Measurements from ENCODE around the gene CCR3.

DNA sequence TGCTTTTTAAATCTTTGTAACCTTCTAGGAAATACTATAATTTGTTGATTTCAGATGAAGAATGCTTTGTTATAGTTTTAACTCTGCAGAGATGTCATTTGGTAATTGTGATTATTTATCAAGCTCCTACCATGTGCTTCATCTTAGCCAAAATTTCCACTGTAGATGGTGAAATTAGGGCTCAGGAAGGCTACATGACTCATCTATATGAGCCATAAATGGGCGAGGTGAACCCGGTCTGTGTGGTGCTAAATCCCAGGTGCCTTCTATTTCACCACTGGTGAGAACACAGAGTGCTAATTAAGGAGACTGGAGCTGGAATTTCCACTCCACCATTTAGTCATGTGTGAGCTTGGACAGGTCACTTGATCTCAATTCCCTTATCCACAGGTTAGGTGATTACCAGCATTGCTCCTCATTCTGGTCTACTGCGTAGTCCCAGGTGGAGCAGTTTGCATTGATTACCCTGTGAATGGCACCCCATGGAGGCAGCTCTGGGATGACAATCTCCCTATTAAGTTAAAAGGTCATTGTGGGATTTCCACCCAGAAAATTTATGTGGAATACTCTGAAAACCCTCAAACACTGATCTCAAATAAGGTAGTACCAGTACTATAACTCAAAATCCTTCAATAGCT lies 2.8 kb upstream of the CCR3 start:
- TF ChIP-seq, protein P1, sequence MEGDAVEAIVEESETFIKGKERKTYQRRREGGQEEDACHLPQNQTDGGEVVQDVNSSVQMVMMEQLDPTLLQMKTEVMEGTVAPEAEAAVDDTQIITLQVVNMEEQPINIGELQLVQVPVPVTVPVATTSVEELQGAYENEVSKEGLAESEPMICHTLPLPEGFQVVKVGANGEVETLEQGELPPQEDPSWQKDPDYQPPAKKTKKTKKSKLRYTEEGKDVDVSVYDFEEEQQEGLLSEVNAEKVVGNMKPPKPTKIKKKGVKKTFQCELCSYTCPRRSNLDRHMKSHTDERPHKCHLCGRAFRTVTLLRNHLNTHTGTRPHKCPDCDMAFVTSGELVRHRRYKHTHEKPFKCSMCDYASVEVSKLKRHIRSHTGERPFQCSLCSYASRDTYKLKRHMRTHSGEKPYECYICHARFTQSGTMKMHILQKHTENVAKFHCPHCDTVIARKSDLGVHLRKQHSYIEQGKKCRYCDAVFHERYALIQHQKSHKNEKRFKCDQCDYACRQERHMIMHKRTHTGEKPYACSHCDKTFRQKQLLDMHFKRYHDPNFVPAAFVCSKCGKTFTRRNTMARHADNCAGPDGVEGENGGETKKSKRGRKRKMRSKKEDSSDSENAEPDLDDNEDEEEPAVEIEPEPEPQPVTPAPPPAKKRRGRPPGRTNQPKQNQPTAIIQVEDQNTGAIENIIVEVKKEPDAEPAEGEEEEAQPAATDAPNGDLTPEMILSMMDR (conservative IDR thresholded peaks at IDR 0.05; ENCODE audit: low read depth in 2 of 2), result no peak
- TF ChIP-seq JUNB (IDR thresholded peaks at IDR 0.05; ENCODE audit: unreplicated experiment) (no peak), POLR2AphosphoS5 (IDR thresholded peaks at IDR 0.05; ENCODE audit: low read depth) (no peak), CREB1 (CRISPR knock-in tag; IDR thresholded peaks at IDR 0.05; ENCODE audit: low read depth) (no peak), EZH2phosphoT487 (IDR thresholded peaks at IDR 0.05; ENCODE audit: unreplicated experiment) (no peak), EZH2 (IDR thresholded peaks at IDR 0.05; ENCODE audit: low read depth, unreplicated experiment) (no peak), NANOG (IDR thresholded peaks at IDR 0.05; ENCODE audit: borderline replicate concordance) (no peak)
- TF ChIP-seq, protein P2, sequence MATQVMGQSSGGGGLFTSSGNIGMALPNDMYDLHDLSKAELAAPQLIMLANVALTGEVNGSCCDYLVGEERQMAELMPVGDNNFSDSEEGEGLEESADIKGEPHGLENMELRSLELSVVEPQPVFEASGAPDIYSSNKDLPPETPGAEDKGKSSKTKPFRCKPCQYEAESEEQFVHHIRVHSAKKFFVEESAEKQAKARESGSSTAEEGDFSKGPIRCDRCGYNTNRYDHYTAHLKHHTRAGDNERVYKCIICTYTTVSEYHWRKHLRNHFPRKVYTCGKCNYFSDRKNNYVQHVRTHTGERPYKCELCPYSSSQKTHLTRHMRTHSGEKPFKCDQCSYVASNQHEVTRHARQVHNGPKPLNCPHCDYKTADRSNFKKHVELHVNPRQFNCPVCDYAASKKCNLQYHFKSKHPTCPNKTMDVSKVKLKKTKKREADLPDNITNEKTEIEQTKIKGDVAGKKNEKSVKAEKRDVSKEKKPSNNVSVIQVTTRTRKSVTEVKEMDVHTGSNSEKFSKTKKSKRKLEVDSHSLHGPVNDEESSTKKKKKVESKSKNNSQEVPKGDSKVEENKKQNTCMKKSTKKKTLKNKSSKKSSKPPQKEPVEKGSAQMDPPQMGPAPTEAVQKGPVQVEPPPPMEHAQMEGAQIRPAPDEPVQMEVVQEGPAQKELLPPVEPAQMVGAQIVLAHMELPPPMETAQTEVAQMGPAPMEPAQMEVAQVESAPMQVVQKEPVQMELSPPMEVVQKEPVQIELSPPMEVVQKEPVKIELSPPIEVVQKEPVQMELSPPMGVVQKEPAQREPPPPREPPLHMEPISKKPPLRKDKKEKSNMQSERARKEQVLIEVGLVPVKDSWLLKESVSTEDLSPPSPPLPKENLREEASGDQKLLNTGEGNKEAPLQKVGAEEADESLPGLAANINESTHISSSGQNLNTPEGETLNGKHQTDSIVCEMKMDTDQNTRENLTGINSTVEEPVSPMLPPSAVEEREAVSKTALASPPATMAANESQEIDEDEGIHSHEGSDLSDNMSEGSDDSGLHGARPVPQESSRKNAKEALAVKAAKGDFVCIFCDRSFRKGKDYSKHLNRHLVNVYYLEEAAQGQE (IDR thresholded peaks at IDR 0.05; ENCODE audit: unreplicated experiment), result no peak
